ENCODE measurements around the gene RSPH6A. TPM values are rescaled to one million over a fixed set of nuclear protein-coding genes. Genes with fewer than 3 reads are reported as not detected.

RSPH6A gene
- total and polyA plus RNA-seq, 7 experiments from 2014 or later = 0.20 to 0.78 (median 0.56) TPM; not detected in 2

GRCh38 chr19:45862271-45862563 is 47.1 kb upstream of the RSPH6A start:
- peaks cover 0 to 3% (median 0%) of the 10 kb centered on the region in 11 donors for H3K9me3 Mint-ChIP-seq
- H3K27me3 Mint-ChIP-seq = peaks cover 6 to 37% (median 21%) of the 10 kb centered on the region in 5 donors
- intact Hi-C loops (cut with micrococcal nuclease) = loop anchor here (2.0 to 10.0 kb wide), 7 partner anchors 45 to 1380 kb away; partner anchors contain the start of genes AP2S1 (in 1 of the 2), DMWD (in 1 of the 2), QPCTL (in 1 of the 2) and RSPH6A (in 1 of the 2)
- H3K27ac Mint-ChIP-seq = peak overlapping the region; percentile 84 to 99 (median 95)
- Histone ChIP-seq H3K27ac (ENCODE audit: low read depth, low read length) (peak overlapping the region; percentile 86), H3K27me3 (ENCODE audit: control insufficient read depth in 2 of 2, insufficient read depth in 2 of 2, low read length in 2 of 2) (peaks cover 0 to 4% of the 10 kb centered on the region in 2 donors), H3K36me3 (ENCODE audit: control insufficient read depth in 2 of 3, insufficient read depth in 3 of 3, low read length in 3 of 3) (peaks cover 0 to 26% (median 3%) of the 10 kb centered on the region in 3 experiments), H3K4me1 (ENCODE audit: control insufficient read depth in 2 of 2, insufficient read depth in 2 of 2, low read length in 2 of 2) (peaks cover 12 to 15% of the 10 kb centered on the region in 2 donors), H3K9me3 (ENCODE audit: control insufficient read depth in 2 of 3, low read length in 3 of 3) (no peaks in the 10 kb centered on the region), H3K4me3 (ENCODE audit: low read length) (peak overlapping the region; percentile 95)
- peaks cover 29 to 37% (median 36%) of the 10 kb centered on the region in 7 donors for H3K4me1 Mint-ChIP-seq
- H3K36me3 Mint-ChIP-seq = peaks cover 0 to 9% (median 4%) of the 10 kb centered on the region in 5 donors
- ChIA-PET POLR2A (interaction anchor here (1.3 kb wide), 1 partner anchor 852 kb away, joined by 3 read pairs; no protein-coding TSS in a partner anchor), CTCF (interaction anchor here (2.2 kb wide), 1 partner anchor 94 kb away, joined by 5 read pairs; the partner anchor contains the start of gene SIX5)
- ATAC-seq = no peak
- H3K4me3 Mint-ChIP-seq = peak overlapping the region; percentile 90 to 100 (median 96)
- peak in 1 of 9 donors; percentile 32 for DNase-seq

- no peak overlapping the region for H3K27ac ChIP-seq (ENCODE audit: low read depth, low read length)
- Mint-ChIP-seq H3K27me3 (peaks cover 6 to 25% (median 15%) of the 10 kb centered on the region in 5 donors), H3K9me3 (peaks cover 0 to 3% (median 0%) of the 10 kb centered on the region in 11 donors), H3K27ac (peak overlapping the region in 6 of 9 donors; percentile 13 to 59 (median 48)), H3K36me3 (peaks cover 0 to 12% (median 4%) of the 10 kb centered on the region in 5 donors), H3K4me3 (peak overlapping the region in 5 of 10 donors; percentile 1 to 98 (median 27)), H3K4me1 (peaks cover 29 to 42% (median 38%) of the 10 kb centered on the region in 7 donors)
- H3K4me1 ChIP-seq (ENCODE audit: control insufficient read depth in 2 of 2, insufficient read depth in 2 of 2, low read length in 2 of 2) = peaks cover 15% of the 10 kb centered on the region in 2 donors
- ATAC-seq = no peak
- ChIA-PET POLR2A (interaction anchor here (0.7 kb wide), 1 partner anchor 25 kb away, joined by 3 read pairs; no protein-coding TSS in a partner anchor), CTCF (no interaction called here)
- H3K36me3 ChIP-seq (ENCODE audit: control insufficient read depth in 2 of 3, insufficient read depth in 3 of 3, low read length in 3 of 3) = peaks cover 0 to 26% (median 3%) of the 10 kb centered on the region in 3 experiments
- no peaks in the 10 kb centered on the region for H3K9me3 ChIP-seq (ENCODE audit: control insufficient read depth in 2 of 3, low read length in 3 of 3)
- intact Hi-C loops (cut with micrococcal nuclease) = loop anchor here (5.0 to 10.0 kb wide), 6 partner anchors 43 to 1382 kb away; partner anchors contain the start of genes AP2S1 (in 1 of the 2), QPCTL (in 1 of the 2), RSPH6A (in 1 of the 2) and SNRPD2 (in 1 of the 2)
- H3K27me3 ChIP-seq (ENCODE audit: control insufficient read depth in 2 of 2, insufficient read depth in 2 of 2, low read length in 2 of 2) = peaks cover 0 to 4% of the 10 kb centered on the region in 2 donors
- no peak for DNase-seq
- H3K4me3 ChIP-seq (ENCODE audit: low read length) = no peak overlapping the region
Observed at GRCh38 chr19:45860359-45861259, 45.5 kb upstream of the RSPH6A start.

- H3K36me3 Mint-ChIP-seq = peaks cover 10 to 32% (median 16%) of the 10 kb centered on the region in 5 donors
- no peak for ATAC-seq
Observed at GRCh38 chr19:45854167-45854778, 39.2 kb upstream of the RSPH6A start.

GRCh38 chr19:45852983-45853382 is 37.9 kb upstream of the RSPH6A start:
- ATAC-seq (no peak), DNase-seq (no peak)
- peaks cover 0 to 3% of the 10 kb centered on the region in 2 donors for H3K4me1 ChIP-seq (ENCODE audit: control insufficient read depth in 2 of 2, insufficient read depth in 2 of 2, low read length in 2 of 2)
- H3K27me3 ChIP-seq (ENCODE audit: control insufficient read depth in 2 of 2, insufficient read depth in 2 of 2, low read length in 2 of 2) = no peaks in the 10 kb centered on the region
- ChIA-PET CTCF (no interaction called here), POLR2A (no interaction called here)
- no peaks in the 10 kb centered on the region for H3K9me3 ChIP-seq (ENCODE audit: control insufficient read depth in 2 of 3, low read length in 3 of 3)
- H3K27ac ChIP-seq (ENCODE audit: low read depth, low read length) = no peak overlapping the region
- H3K36me3 ChIP-seq (ENCODE audit: control insufficient read depth in 2 of 3, insufficient read depth in 3 of 3, low read length in 3 of 3) = peaks cover 11 to 76% (median 20%) of the 10 kb centered on the region in 3 experiments
- Mint-ChIP-seq H3K36me3 (peaks cover 10 to 34% (median 16%) of the 10 kb centered on the region in 5 donors), H3K27ac (peak overlapping the region in 2 of 9 donors; percentile 20 to 48), H3K4me1 (peaks cover under 1 to 15% (median 11%) of the 10 kb centered on the region in 7 donors), H3K27me3 (no peaks in the 10 kb centered on the region), H3K4me3 (no peak overlapping the region), H3K9me3 (no peaks in the 10 kb centered on the region)
- H3K4me3 ChIP-seq (ENCODE audit: low read length) = no peak overlapping the region
- intact Hi-C loops (cut with micrococcal nuclease) = no loop called here

More at GRCh38 chr19:45854167-45854778, 39.2 kb upstream of the RSPH6A start:
- H3K27me3 ChIP-seq (ENCODE audit: control insufficient read depth in 2 of 2, insufficient read depth in 2 of 2, low read length in 2 of 2) = no peaks in the 10 kb centered on the region
- no peak for DNase-seq
- CTCF ChIA-PET = no interaction called here
- H3K4me3 Mint-ChIP-seq = no peak overlapping the region
- intact Hi-C loops (cut with micrococcal nuclease) = no loop called here
- H3K27me3 Mint-ChIP-seq = no peaks in the 10 kb centered on the region
- H3K27ac Mint-ChIP-seq = no peak overlapping the region
- H3K4me1 Mint-ChIP-seq = peaks cover 4 to 25% (median 19%) of the 10 kb centered on the region in 7 donors
- H3K4me3 ChIP-seq (ENCODE audit: low read length) = no peak overlapping the region
- no peaks in the 10 kb centered on the region for H3K9me3 ChIP-seq (ENCODE audit: control insufficient read depth in 2 of 3, low read length in 3 of 3)
- peaks cover 0 to 1% (median 0%) of the 10 kb centered on the region in 11 donors for H3K9me3 Mint-ChIP-seq
- H3K4me1 ChIP-seq (ENCODE audit: control insufficient read depth in 2 of 2, insufficient read depth in 2 of 2, low read length in 2 of 2) = peaks cover 0 to 3% of the 10 kb centered on the region in 2 donors
- peaks cover 0 to 73% (median 12%) of the 10 kb centered on the region in 3 experiments for H3K36me3 ChIP-seq (ENCODE audit: control insufficient read depth in 2 of 3, insufficient read depth in 3 of 3, low read length in 3 of 3)
- H3K27ac ChIP-seq (ENCODE audit: low read depth, low read length) = no peak overlapping the region
- POLR2A ChIA-PET = no interaction called here

- POLR2A ChIA-PET = no interaction called here
- Mint-ChIP-seq H3K27me3 (no peaks in the 10 kb centered on the region), H3K27ac (peak overlapping the region in 1 of 9 donors; percentile 20), H3K9me3 (no peaks in the 10 kb centered on the region), H3K4me1 (peaks cover 0 to 13% (median 10%) of the 10 kb centered on the region in 7 donors), H3K36me3 (peaks cover 10 to 42% (median 16%) of the 10 kb centered on the region in 5 donors), H3K4me3 (no peak overlapping the region)
- ATAC-seq = no peak
- Histone ChIP-seq H3K4me3 (ENCODE audit: low read length) (no peak overlapping the region), H3K36me3 (ENCODE audit: control insufficient read depth in 2 of 3, insufficient read depth in 3 of 3, low read length in 3 of 3) (peaks cover 19 to 80% (median 26%) of the 10 kb centered on the region in 3 experiments), H3K27me3 (ENCODE audit: control insufficient read depth in 2 of 2, insufficient read depth in 2 of 2, low read length in 2 of 2) (no peaks in the 10 kb centered on the region), H3K27ac (ENCODE audit: low read depth, low read length) (no peak overlapping the region), H3K9me3 (ENCODE audit: control insufficient read depth in 2 of 3, low read length in 3 of 3) (no peaks in the 10 kb centered on the region), H3K4me1 (ENCODE audit: control insufficient read depth in 2 of 2, insufficient read depth in 2 of 2, low read length in 2 of 2) (peaks cover 0 to 3% of the 10 kb centered on the region in 2 donors)
- CTCF ChIA-PET = no interaction called here
- no peak for DNase-seq
- intact Hi-C loops (cut with micrococcal nuclease) = no loop called here
Observed at GRCh38 chr19:45852145-45852750, 37.1 kb upstream of the RSPH6A start.

GRCh38 chr19:45848922-45849321 is 33.8 kb upstream of the RSPH6A start:
- no peak overlapping the region for H3K4me3 ChIP-seq (ENCODE audit: low read length)
- ATAC-seq (no peak), DNase-seq (no peak)
- H3K4me1 ChIP-seq (ENCODE audit: control insufficient read depth in 2 of 2, insufficient read depth in 2 of 2, low read length in 2 of 2) = no peaks in the 10 kb centered on the region
- Mint-ChIP-seq H3K4me1 (peaks cover 0 to 8% (median 4%) of the 10 kb centered on the region in 7 donors), H3K9me3 (no peaks in the 10 kb centered on the region), H3K27ac (no peak overlapping the region), H3K27me3 (no peaks in the 10 kb centered on the region), H3K4me3 (no peak overlapping the region), H3K36me3 (peaks cover 7 to 48% (median 27%) of the 10 kb centered on the region in 5 donors)
- intact Hi-C loops (cut with micrococcal nuclease) = no loop called here
- CTCF ChIA-PET = interaction anchor here (2.0 kb wide), 1 partner anchor 31 kb away, joined by 4 read pairs; no protein-coding TSS in a partner anchor
- no peak overlapping the region for H3K27ac ChIP-seq (ENCODE audit: low read depth, low read length)
- no peaks in the 10 kb centered on the region for H3K9me3 ChIP-seq (ENCODE audit: control insufficient read depth in 2 of 3, low read length in 3 of 3)
- H3K36me3 ChIP-seq (ENCODE audit: control insufficient read depth in 2 of 3, insufficient read depth in 3 of 3, low read length in 3 of 3) = peaks cover 20 to 93% (median 20%) of the 10 kb centered on the region in 3 experiments
- POLR2A ChIA-PET = no interaction called here
- H3K27me3 ChIP-seq (ENCODE audit: control insufficient read depth in 2 of 2, insufficient read depth in 2 of 2, low read length in 2 of 2) = no peaks in the 10 kb centered on the region

Data from naive thymus-derived CD4-positive, alpha-beta T cell (primary cell).